A673 (cell line): ENCODE data around the gene LPO. TPM values are rescaled to one million over a fixed set of nuclear protein-coding genes. Genes with fewer than 3 reads are reported as not detected.

Source experiments
- BruUV-seq: library from RNA; stranded (reverse); fragments of 400-500 nt; replicated peaks from 2 replicates; lab custom pipeline; 2021; lab: Mats Ljungman, UMichigan
- CTCF ChIA-PET: fragments of 300-600 bp; sonication (Branson Sonifier 250); formaldehyde crosslinking; loops from one replicate; lab custom pipeline; 2022; ENCODE audit warnings: antibody characterized with exemption; lab: Charles Lee
- POLR2A ChIA-PET: fragments of 300-600 bp; sonication (Branson Sonifier 250); formaldehyde crosslinking; loops from one replicate; lab custom pipeline; 2022; ENCODE audit warnings: antibody characterized with exemption; ENCODE audit not compliant: low non-redundant PET; lab: Charles Lee
- DNase-seq: peaks from one replicate; pipeline ENCODE4 v3.0.0-alpha.2; 2015; ENCODE audit warnings: low spot score
- H3K27ac ChIP-seq: fragments of 200-600 bp; sonication (generic); 2 replicates; pipeline ENCODE4 v1.5.1; 2016; ENCODE audit warnings: mixed run types, low read depth, mild to moderate bottlenecking, mixed read lengths, antibody characterized with exemption, low read length; ENCODE audit not compliant: poor library complexity, severe bottlenecking
- H3K27me3 ChIP-seq: fragments of 200-600 bp; sonication (generic); replicated peaks from 2 replicates; pipeline ENCODE4 v1.6.1; 2017; ENCODE audit warnings: mixed run types, low read depth, mild to moderate bottlenecking, mixed read lengths, antibody characterized with exemption, low read length; ENCODE audit not compliant: insufficient read depth, poor library complexity
- H3K36me3 ChIP-seq: fragments of 200-600 bp; sonication (generic); 2 replicates; pipeline ENCODE4 v1.6.1; 2016; ENCODE audit warnings: mixed run types, mild to moderate bottlenecking, mixed read lengths, antibody characterized with exemption, low read length; ENCODE audit not compliant: insufficient read depth, poor library complexity, severe bottlenecking
- H3K4me1 ChIP-seq: fragments of 200-600 bp; sonication (generic); 2 replicates; pipeline ENCODE4 v1.6.1; 2017; ENCODE audit warnings: mixed run types, mild to moderate bottlenecking, mixed read lengths, antibody characterized with exemption, low read length; ENCODE audit not compliant: insufficient read depth, poor library complexity, severe bottlenecking
- H3K4me3 ChIP-seq: fragments of 200-600 bp; sonication (generic); 2 replicates; pipeline ENCODE4 v1.5.1; 2016; ENCODE audit warnings: low read depth, mixed run types, mild to moderate bottlenecking, mixed read lengths, low read length; ENCODE audit not compliant: poor library complexity, severe bottlenecking
- H3K9me3 ChIP-seq: fragments of 200-600 bp; sonication (generic); 2 replicates; pipeline ENCODE4 v1.6.1; 2016; ENCODE audit warnings: mixed run types, low read depth, mild to moderate bottlenecking, mixed read lengths, antibody characterized with exemption, low read length; ENCODE audit not compliant: poor library complexity, severe bottlenecking
- CTCF ChIP-seq: fragments of 300-800, 200-600 bp; sonication (generic); conservative IDR thresholded peaks from 2 replicates; pipeline ENCODE4 v1.5.1; 2017; ENCODE audit warnings: low read depth, mild to moderate bottlenecking, antibody characterized with exemption, low read length, moderate library complexity, mixed read lengths
- EZH2 ChIP-seq: fragments of 200-600 bp; sonication (generic); IDR thresholded peaks from 2 replicates; pipeline ENCODE4 v1.6.1; 2017; ENCODE audit warnings: borderline replicate concordance, low read depth, mild to moderate bottlenecking, mixed read lengths, antibody characterized with exemption, low read length; ENCODE audit not compliant: poor library complexity, severe bottlenecking
- intact Hi-C: fragments of 100-400 bp; cut with micrococcal nuclease; formaldehyde crosslinking; loops from one replicate; pipeline ENCODE4 v1.10.0; 2022; ENCODE audit not compliant: unreplicated experiment
- total RNA-seq: library from RNA; stranded (reverse); gene quantifications from 2 replicates; pipeline ENCODE4 v1.2.3, GENCODE V29; 2021

LPO gene
- total RNA-seq, 1 experiment from 2014 or later: 0.34 TPM

- Histone ChIP-seq H3K27me3 (peaks cover 11% of the 10 kb centered on the region), H3K4me3 (no peak overlapping the region), H3K9me3 (no peaks in the 10 kb centered on the region), H3K4me1 (no peaks in the 10 kb centered on the region), H3K36me3 (no peaks in the 10 kb centered on the region), H3K27ac (no peak overlapping the region)
- no peak for TF ChIP-seq EZH2
- no peak for TF ChIP-seq CTCF
- peak; percentile 44 for DNase-seq
- POLR2A ChIA-PET: interaction anchor here (0.5 kb wide), 1 partner anchor 1329 kb away, joined by 5 read pairs; the partner anchor contains the start of gene TRIM25
- CTCF ChIA-PET: no interaction called here
- intact Hi-C loops: no loop called here
- BruUV-seq: no TSS peak
Measured at GRCh38 chr17:58242171-58242784, 3.9 kb downstream of the LPO start.

GRCh38 chr17:58244963-58245362 lies 6.6 kb downstream of the LPO start:
- CTCF ChIA-PET: no interaction called here
- BruUV-seq: no TSS peak
- peaks cover 4% of the 10 kb centered on the region for H3K27me3 ChIP-seq

GRCh38 chr17:58245428-58246103 lies 7.2 kb downstream of the LPO start:
- H3K4me3 ChIP-seq: no peak overlapping the region
- no peaks in the 10 kb centered on the region for H3K36me3 ChIP-seq
- DNase-seq: no peak
- ChIA-PET CTCF (no interaction called here), POLR2A (no interaction called here)
- no peaks in the 10 kb centered on the region for H3K9me3 ChIP-seq
- H3K27ac ChIP-seq: no peak overlapping the region
- TF ChIP-seq EZH2 (no peak), CTCF (no peak)
- H3K4me1 ChIP-seq: peaks cover 8% of the 10 kb centered on the region
- BruUV-seq: no TSS peak
- peaks cover 2% of the 10 kb centered on the region for H3K27me3 ChIP-seq
- intact Hi-C loops: no loop called here

More at GRCh38 chr17:58244963-58245362, 6.6 kb downstream of the LPO start:
- Histone ChIP-seq H3K36me3 (no peaks in the 10 kb centered on the region), H3K4me1 (peaks cover 8% of the 10 kb centered on the region), H3K27ac (no peak overlapping the region), H3K4me3 (no peak overlapping the region), H3K9me3 (no peaks in the 10 kb centered on the region)
- POLR2A ChIA-PET: no interaction called here
- no peak for TF ChIP-seq EZH2
- no peak for TF ChIP-seq CTCF
- DNase-seq: no peak
- intact Hi-C loops: no loop called here
